ENCODE data around the gene EDRF1.

Gene EDRF1

GRCh38 chr10:125762692-125763648 is 43.5 kb downstream of the EDRF1 start:
- no peak for DNase-seq

- no peak for DNase-seq
Measured at GRCh38 chr10:125765835-125766234, 46.3 kb downstream of the EDRF1 start.

- no peak for DNase-seq
Measured at GRCh38 chr10:125766511-125766910, 47.0 kb downstream of the EDRF1 start.

- no peak for DNase-seq
Measured at GRCh38 chr10:125768219-125768855, 48.8 kb downstream of the EDRF1 start.

GRCh38 chr10:125769175-125769574 is 49.7 kb downstream of the EDRF1 start:
- no peak for DNase-seq

GRCh38 chr10:125770844-125771243 is 51.3 kb downstream of the EDRF1 start:
- DNase-seq = no peak

- DNase-seq = no peak
Measured at GRCh38 chr10:125772112-125772863, 52.8 kb downstream of the EDRF1 start.

- DNase-seq = no peak
Measured at GRCh38 chr10:125772864-125773180, 53.3 kb downstream of the EDRF1 start.

GRCh38 chr10:125773687-125774543 is 54.4 kb downstream of the EDRF1 start:
- no peak for DNase-seq

- DNase-seq = no peak
Measured at GRCh38 chr10:125774581-125775191, 55.2 kb downstream of the EDRF1 start.

- DNase-seq = no peak
Measured at GRCh38 chr10:125775491-125776106, 56.1 kb downstream of the EDRF1 start, which contains the start of gene MMP21. Gene MMP21 (minus strand): TSS chr10:125775821. CDS start chr10:125775821, 0 bp downstream.

GRCh38 chr10:125777806-125778205 is 58.3 kb downstream of the EDRF1 start:
- DNase-seq = no peak

- no peak for DNase-seq
Measured at GRCh38 chr10:125778556-125778955, 59.0 kb downstream of the EDRF1 start.

- DNase-seq = no peak
Measured at GRCh38 chr10:125779403-125780327, 60.2 kb downstream of the EDRF1 start.

- DNase-seq = no peak
Measured at GRCh38 chr10:125781374-125781773, 61.9 kb downstream of the EDRF1 start.

GRCh38 chr10:125782054-125782453 is 62.5 kb downstream of the EDRF1 start:
- DNase-seq = no peak

GRCh38 chr10:125782616-125783015 is 63.1 kb downstream of the EDRF1 start:
- DNase-seq = no peak

GRCh38 chr10:125783408-125783807 is 63.9 kb downstream of the EDRF1 start:
- no peak for DNase-seq

- DNase-seq = no peak
Measured at GRCh38 chr10:125783957-125784356, 64.4 kb downstream of the EDRF1 start.

- no peak for DNase-seq
Measured at GRCh38 chr10:125785791-125786190, 66.3 kb downstream of the EDRF1 start.
